WTC11 (cell line): ENCODE data around the gene PRKAG2. TPM values are rescaled to one million over a fixed set of nuclear protein-coding genes. Genes with fewer than 3 reads are reported as not detected.

ENCODE experiments used
- ATAC-seq: fragments of 200-7000 bp; cut with Tn5 transposase; 2 replicates; pipeline ENCODE4 v1.10.0; 2021; ENCODE audit warnings: mild to moderate bottlenecking, moderate library complexity
- CTCF ChIA-PET: fragments of 300-600 bp; sonication (Branson Sonifier 250); formaldehyde crosslinking; loops from one replicate; lab custom pipeline; 2021; ENCODE audit warnings: antibody characterized with exemption; lab: Charles Lee
- POLR2A ChIA-PET: fragments of 350-600 bp; sonication (Branson Sonifier 250); formaldehyde crosslinking; loops from one replicate; lab custom pipeline; 2021; ENCODE audit warnings: antibody characterized with exemption; lab: Charles Lee
- DNase-seq: peaks from one replicate; pipeline ENCODE4 v3.0.0; 2021; ENCODE audit warnings: low spot score
- H3K27ac Mint-ChIP-seq: 2 replicates; pipeline ENCODE4 v1.8.0; 2021; ENCODE audit warnings: mixed read lengths
- H3K27me3 Mint-ChIP-seq: 2 replicates; pipeline ENCODE4 v1.8.0; 2021; ENCODE audit warnings: low read depth, mild to moderate bottlenecking, moderate library complexity, mixed read lengths
- H3K36me3 Mint-ChIP-seq: 2 replicates; pipeline ENCODE4 v1.8.0; 2021; ENCODE audit warnings: mixed read lengths
- H3K4me1 Mint-ChIP-seq: 2 replicates; pipeline ENCODE4 v1.8.0; 2022; ENCODE audit warnings: mixed read lengths
- H3K4me3 Mint-ChIP-seq: 2 replicates; pipeline ENCODE4 v1.8.0; 2021; ENCODE audit warnings: mild to moderate bottlenecking, moderate library complexity, mixed read lengths
- H3K9me3 Mint-ChIP-seq: 2 replicates; pipeline ENCODE4 v1.8.0; 2021; ENCODE audit warnings: mixed read lengths
- CBFB ChIP-seq: sonication (generic); formaldehyde crosslinking; IDR thresholded peaks from 2 replicates; pipeline ENCODE4 v1.8.1; 2022; ENCODE audit warnings: mild to moderate bottlenecking, low read depth, missing genetic modification reagents
- ETV6 ChIP-seq: sonication (generic); formaldehyde crosslinking; IDR thresholded peaks from 2 replicates; pipeline ENCODE4 v1.8.1; 2022; ENCODE audit warnings: mild to moderate bottlenecking, missing genetic modification reagents
- FOXJ3 ChIP-seq: sonication (generic); formaldehyde crosslinking; IDR thresholded peaks from 2 replicates; pipeline ENCODE4 v1.9.0; 2021; ENCODE audit warnings: missing genetic modification reagents, mild to moderate bottlenecking, borderline replicate concordance
- GRHL2 ChIP-seq: fragments of 250-450 bp; sonication (Bioruptor Pico); IDR thresholded peaks from 2 replicates; pipeline ENCODE4 v1.8.0; 2022; ENCODE audit warnings: mild to moderate bottlenecking, moderate library complexity; ENCODE audit not compliant: insufficient replicate concordance, severe bottlenecking
- NFE2L1 ChIP-seq: sonication (generic); formaldehyde crosslinking; IDR thresholded peaks from 2 replicates; pipeline ENCODE4 v1.8.1; 2023; ENCODE audit warnings: missing genetic modification reagents
- NR3C1 ChIP-seq: sonication (generic); formaldehyde crosslinking; conservative IDR thresholded peaks from 2 replicates; pipeline ENCODE4 v1.8.1; 2023; ENCODE audit warnings: low read depth, mild to moderate bottlenecking, missing genetic modification reagents
- RELA ChIP-seq: sonication (generic); formaldehyde crosslinking; IDR thresholded peaks from 2 replicates; pipeline ENCODE4 v1.8.1; 2022; ENCODE audit warnings: missing genetic modification reagents, mild to moderate bottlenecking, borderline replicate concordance
- ZNF219 ChIP-seq: sonication (generic); formaldehyde crosslinking; IDR thresholded peaks from 2 replicates; pipeline ENCODE4 v1.8.0; 2023; ENCODE audit warnings: missing genetic modification reagents, mild to moderate bottlenecking, borderline replicate concordance
- ZNF317 ChIP-seq: sonication (generic); formaldehyde crosslinking; IDR thresholded peaks from 2 replicates; pipeline ENCODE4 v1.8.1; 2023; ENCODE audit warnings: low read depth, mild to moderate bottlenecking, moderate library complexity, missing genetic modification reagents, borderline replicate concordance
- ZNF416 ChIP-seq: fragments of 250-450 bp; sonication (Bioruptor Pico); IDR thresholded peaks from 2 replicates; pipeline ENCODE4 v1.9.0; 2021; ENCODE audit warnings: mild to moderate bottlenecking, inconsistent platforms
- total RNA-seq: library from RNA; stranded (reverse); gene quantifications from 3 replicates; pipeline ENCODE4 v1.2.3, GENCODE V29; 2021
- TF ChIP-seq, protein P1 (sequence below): fragments of 200-600 bp; IDR thresholded peaks from 2 replicates; pipeline ENCODE4 v1.8.0; 2022; ENCODE audit warnings: antibody characterized with exemption
- TF ChIP-seq, protein P2 (sequence below): sonication (generic); formaldehyde crosslinking; IDR thresholded peaks from 2 replicates; pipeline ENCODE4 v1.8.0; 2023; ENCODE audit warnings: missing genetic modification reagents
- TF ChIP-seq, protein P3 (sequence below): sonication (generic); formaldehyde crosslinking; IDR thresholded peaks from 2 replicates; pipeline ENCODE4 v1.8.1; 2022; ENCODE audit warnings: low read depth, mild to moderate bottlenecking, moderate library complexity, missing genetic modification reagents, borderline replicate concordance
- TF ChIP-seq, protein P4 (sequence below): fragments of 250-450 bp; sonication (Bioruptor Pico); IDR thresholded peaks from 2 replicates; pipeline ENCODE4 v1.9.0; 2021; ENCODE audit warnings: moderate library complexity, mild to moderate bottlenecking, inconsistent platforms, borderline replicate concordance
- TF ChIP-seq, protein P5 (sequence below): fragments of 250-450 bp; sonication (Bioruptor Pico); IDR thresholded peaks from 2 replicates; pipeline ENCODE4 v1.9.0; 2021; ENCODE audit warnings: mild to moderate bottlenecking
- TF ChIP-seq, protein P6 (sequence below): sonication (generic); formaldehyde crosslinking; IDR thresholded peaks from 2 replicates; pipeline ENCODE4 v1.8.0; 2022; ENCODE audit warnings: mild to moderate bottlenecking, missing genetic modification reagents

PRKAG2 gene
- total RNA-seq, 1 experiment from 2014 or later = 20.3 TPM

DNA sequence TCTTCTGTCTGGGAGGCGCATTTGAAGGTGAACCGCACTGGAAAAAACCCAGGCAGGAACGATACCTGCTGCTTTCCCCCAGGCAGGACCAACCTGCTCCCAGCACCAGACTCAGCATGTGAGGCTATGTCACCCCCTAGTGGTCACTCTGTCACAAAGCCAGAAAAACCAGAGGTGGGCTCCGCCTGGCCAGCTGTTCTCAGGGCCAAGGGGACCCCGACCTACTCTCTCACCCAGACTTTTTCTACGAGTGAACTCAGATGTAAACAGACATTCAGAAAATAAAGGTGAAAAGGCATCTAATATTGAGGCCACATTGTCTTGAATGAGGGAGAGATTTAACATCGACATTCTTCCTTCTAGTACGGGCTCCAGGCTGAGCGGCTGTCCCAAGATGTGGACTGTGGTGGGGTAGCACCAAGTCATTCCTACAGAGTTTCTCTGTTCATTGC is 117.3 kb downstream of the PRKAG2 start:
- TF ChIP-seq, protein P1, sequence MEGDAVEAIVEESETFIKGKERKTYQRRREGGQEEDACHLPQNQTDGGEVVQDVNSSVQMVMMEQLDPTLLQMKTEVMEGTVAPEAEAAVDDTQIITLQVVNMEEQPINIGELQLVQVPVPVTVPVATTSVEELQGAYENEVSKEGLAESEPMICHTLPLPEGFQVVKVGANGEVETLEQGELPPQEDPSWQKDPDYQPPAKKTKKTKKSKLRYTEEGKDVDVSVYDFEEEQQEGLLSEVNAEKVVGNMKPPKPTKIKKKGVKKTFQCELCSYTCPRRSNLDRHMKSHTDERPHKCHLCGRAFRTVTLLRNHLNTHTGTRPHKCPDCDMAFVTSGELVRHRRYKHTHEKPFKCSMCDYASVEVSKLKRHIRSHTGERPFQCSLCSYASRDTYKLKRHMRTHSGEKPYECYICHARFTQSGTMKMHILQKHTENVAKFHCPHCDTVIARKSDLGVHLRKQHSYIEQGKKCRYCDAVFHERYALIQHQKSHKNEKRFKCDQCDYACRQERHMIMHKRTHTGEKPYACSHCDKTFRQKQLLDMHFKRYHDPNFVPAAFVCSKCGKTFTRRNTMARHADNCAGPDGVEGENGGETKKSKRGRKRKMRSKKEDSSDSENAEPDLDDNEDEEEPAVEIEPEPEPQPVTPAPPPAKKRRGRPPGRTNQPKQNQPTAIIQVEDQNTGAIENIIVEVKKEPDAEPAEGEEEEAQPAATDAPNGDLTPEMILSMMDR = peak; percentile 88
- TF ChIP-seq, protein P2, sequence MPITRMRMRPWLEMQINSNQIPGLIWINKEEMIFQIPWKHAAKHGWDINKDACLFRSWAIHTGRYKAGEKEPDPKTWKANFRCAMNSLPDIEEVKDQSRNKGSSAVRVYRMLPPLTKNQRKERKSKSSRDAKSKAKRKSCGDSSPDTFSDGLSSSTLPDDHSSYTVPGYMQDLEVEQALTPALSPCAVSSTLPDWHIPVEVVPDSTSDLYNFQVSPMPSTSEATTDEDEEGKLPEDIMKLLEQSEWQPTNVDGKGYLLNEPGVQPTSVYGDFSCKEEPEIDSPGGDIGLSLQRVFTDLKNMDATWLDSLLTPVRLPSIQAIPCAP (CRISPR knock-in tag) = no peak
- TF ChIP-seq NR3C1 (CRISPR knock-in tag) = no peak
- Mint-ChIP-seq H3K4me1 (peaks cover 35% of the 10 kb centered on the region), H3K4me3 (no peak overlapping the region), H3K27ac (no peak overlapping the region), H3K36me3 (no peaks in the 10 kb centered on the region), H3K27me3 (peaks cover 8% of the 10 kb centered on the region), H3K9me3 (no peaks in the 10 kb centered on the region)
- DNase-seq = peak; percentile 78
- POLR2A ChIA-PET = no interaction called here
- peak; percentile 79 for ATAC-seq
- CTCF ChIA-PET = interaction anchor here (0.6 to 5.7 kb wide), 42 partner anchors 8 to 665 kb away, joined by 3 to 35 read pairs (median 5); partner anchors contain the start of genes RHEB and WDR86

DNA sequence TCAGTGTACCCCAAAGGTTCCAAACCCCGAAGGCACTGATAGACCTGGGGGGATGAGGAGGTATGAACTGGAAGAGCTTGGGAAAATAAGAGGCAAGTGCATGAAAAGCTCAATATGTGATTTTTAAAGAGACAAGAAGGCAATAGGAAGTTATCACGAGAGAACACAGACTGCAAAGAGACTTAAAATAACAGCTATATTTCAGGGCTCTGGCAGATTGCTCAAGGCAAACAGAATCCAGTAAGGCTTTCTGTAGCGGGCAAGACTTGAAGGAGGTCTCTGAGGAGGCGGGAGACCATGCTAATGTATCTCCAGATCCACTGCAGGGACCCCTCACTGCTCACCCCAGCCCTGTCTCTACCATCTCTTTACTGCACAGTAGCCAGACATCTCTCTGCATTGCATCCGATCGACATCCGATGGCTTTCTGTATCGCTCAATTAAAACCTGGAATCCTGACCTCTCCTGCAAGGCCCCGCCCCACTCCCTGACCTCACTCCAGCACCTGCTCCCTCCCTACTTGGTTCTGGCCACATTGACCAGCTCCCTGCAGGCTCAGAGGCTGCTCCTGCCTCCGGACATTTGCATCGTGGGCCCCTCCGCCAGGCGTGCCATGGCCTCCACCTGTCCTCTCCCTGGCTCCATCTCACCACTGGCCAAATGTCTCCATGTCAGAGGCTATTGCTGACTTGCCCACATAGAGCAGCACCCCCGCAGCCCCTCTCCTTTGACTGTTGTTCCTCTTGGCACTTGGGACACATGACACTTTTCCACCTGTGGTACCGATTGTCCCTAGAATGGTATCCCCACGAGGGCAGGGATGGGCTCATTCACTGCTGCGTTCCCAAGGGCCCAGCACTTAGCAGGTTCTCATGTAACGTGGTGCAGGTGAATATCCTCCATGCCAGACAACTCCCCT is 118.0 kb downstream of the PRKAG2 start:
- Mint-ChIP-seq H3K9me3 (no peaks in the 10 kb centered on the region), H3K36me3 (no peaks in the 10 kb centered on the region), H3K27me3 (peaks cover 8% of the 10 kb centered on the region), H3K4me1 (peaks cover 40% of the 10 kb centered on the region), H3K27ac (0 out of 2 replicates have a peak overlapping the region, but pooled peaks have one; percentile 12), H3K4me3 (no peak overlapping the region)
- ChIA-PET POLR2A (no interaction called here), CTCF (interaction anchor here (0.6 to 5.7 kb wide), 38 partner anchors 8 to 349 kb away, joined by 3 to 35 read pairs (median 5); partner anchors contain the start of genes RHEB and WDR86)
- DNase-seq (no peak), ATAC-seq (no peak)
- TF ChIP-seq CBFB (CRISPR knock-in tag) (no peak), NFE2L1 (CRISPR knock-in tag) (no peak), ZNF416 (CRISPR knock-in tag) (no peak), ZNF317 (CRISPR knock-in tag) (no peak), ZNF219 (no peak), RELA (CRISPR knock-in tag) (no peak), ETV6 (CRISPR knock-in tag) (no peak), FOXJ3 (CRISPR knock-in tag) (no peak), GRHL2 (no peak)
- TF ChIP-seq, protein P3, sequence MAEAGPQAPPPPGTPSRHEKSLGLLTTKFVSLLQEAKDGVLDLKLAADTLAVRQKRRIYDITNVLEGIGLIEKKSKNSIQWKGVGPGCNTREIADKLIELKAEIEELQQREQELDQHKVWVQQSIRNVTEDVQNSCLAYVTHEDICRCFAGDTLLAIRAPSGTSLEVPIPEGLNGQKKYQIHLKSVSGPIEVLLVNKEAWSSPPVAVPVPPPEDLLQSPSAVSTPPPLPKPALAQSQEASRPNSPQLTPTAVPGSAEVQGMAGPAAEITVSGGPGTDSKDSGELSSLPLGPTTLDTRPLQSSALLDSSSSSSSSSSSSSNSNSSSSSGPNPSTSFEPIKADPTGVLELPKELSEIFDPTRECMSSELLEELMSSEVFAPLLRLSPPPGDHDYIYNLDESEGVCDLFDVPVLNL = no peak
- TF ChIP-seq, protein P4, sequence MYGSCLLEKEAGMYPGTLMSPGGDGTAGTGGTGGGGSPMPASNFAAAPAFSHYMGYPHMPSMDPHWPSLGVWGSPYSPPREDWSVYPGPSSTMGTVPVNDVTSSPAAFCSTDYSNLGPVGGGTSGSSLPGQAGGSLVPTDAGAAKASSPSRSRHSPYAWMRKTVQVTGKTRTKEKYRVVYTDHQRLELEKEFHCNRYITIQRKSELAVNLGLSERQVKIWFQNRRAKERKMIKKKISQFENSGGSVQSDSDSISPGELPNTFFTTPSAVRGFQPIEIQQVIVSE (CRISPR knock-in tag) = no peak
- TF ChIP-seq, protein P5, sequence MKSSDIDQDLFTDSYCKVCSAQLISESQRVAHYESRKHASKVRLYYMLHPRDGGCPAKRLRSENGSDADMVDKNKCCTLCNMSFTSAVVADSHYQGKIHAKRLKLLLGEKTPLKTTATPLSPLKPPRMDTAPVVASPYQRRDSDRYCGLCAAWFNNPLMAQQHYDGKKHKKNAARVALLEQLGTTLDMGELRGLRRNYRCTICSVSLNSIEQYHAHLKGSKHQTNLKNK = no peak
- TF ChIP-seq, protein P6, sequence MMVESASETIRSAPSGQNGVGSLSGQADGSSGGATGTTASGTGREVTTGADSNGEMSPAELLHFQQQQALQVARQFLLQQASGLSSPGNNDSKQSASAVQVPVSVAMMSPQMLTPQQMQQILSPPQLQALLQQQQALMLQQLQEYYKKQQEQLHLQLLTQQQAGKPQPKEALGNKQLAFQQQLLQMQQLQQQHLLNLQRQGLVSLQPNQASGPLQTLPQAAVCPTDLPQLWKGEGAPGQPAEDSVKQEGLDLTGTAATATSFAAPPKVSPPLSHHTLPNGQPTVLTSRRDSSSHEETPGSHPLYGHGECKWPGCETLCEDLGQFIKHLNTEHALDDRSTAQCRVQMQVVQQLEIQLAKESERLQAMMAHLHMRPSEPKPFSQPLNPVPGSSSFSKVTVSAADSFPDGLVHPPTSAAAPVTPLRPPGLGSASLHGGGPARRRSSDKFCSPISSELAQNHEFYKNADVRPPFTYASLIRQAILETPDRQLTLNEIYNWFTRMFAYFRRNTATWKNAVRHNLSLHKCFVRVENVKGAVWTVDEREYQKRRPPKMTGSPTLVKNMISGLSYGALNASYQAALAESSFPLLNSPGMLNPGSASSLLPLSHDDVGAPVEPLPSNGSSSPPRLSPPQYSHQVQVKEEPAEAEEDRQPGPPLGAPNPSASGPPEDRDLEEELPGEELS (CRISPR knock-in tag) = no peak
